Muscle of back (tissue), 11 donors: ENCODE measurements around the gene RIPK4. TPM values are rescaled to one million over a fixed set of nuclear protein-coding genes. Genes with fewer than 3 reads are reported as not detected.

ENCODE experiments used
- DNase-seq, 3 donors: peaks; one replicate each; pipeline versions ENCODE4 v3.0.0 to v3.0.0-alpha.2; 2013
- polyA plus RNA-seq, 10 donors: library from polyadenylated mRNA; unstranded; fragments of 120-200 nt; gene quantifications; one replicate each; pipeline ENCODE4 v1.2.1, GENCODE V29; 2013; ENCODE audit not compliant: insufficient read length in 10 of 10

The RIPK4 gene
- polyA plus RNA-seq, 10 donors: 0.15 to 3.1 (median 0.26) TPM

DNA sequence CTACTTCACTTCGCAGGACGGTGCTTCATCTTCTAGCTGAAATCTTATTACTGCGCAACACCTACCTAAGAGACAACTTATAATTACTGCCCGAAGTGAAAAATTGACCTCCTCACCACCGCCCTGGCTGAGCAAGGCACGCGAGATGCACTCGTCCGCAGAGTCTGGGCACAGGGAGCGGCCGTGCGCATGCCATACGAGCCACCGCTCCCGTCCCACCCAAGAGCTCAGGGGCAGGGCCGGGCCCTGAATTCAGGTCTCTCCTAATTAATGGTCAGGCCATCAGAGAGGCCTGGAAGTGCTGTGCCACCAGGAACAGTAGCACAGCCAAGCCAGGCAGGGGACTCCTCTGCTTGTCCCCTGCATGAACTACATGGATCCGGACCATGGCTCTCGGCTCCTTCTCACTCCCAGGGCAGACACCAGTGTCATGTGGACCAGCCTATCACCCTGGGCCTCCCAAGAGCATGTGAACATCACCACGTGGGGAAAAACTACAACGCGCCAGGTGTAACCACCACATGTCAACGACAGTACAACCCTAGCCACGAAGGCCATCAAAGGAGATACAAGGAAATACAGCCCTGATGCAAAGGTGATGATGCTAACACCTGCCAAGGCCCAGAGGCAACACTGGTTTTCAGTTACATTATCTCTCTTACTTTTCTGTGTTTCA lies 11.5 kb downstream of the RIPK4 start:
- no peak for DNase-seq

DNA sequence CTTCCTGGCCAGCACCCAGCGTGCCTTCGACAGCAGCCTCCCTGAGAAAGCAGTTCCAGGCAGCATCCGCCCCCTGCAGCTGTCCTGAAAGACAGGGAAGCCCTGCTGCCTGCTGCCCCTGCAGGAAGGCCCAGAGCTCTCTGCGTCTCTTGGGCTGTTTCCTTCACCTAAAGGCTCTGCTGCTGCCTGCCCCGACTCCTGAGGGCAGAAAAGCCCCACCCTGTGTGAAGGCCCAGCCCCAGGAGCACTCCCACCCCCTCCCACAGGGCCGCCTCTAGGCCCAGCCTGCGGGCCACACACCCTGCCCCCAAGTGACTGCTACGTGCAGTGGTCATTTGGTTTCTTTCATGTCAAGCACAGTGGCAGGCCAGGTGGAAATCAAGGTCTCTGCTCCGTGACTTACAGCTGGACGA lies 12.4 kb downstream of the RIPK4 start:
- DNase-seq: no peak

DNA sequence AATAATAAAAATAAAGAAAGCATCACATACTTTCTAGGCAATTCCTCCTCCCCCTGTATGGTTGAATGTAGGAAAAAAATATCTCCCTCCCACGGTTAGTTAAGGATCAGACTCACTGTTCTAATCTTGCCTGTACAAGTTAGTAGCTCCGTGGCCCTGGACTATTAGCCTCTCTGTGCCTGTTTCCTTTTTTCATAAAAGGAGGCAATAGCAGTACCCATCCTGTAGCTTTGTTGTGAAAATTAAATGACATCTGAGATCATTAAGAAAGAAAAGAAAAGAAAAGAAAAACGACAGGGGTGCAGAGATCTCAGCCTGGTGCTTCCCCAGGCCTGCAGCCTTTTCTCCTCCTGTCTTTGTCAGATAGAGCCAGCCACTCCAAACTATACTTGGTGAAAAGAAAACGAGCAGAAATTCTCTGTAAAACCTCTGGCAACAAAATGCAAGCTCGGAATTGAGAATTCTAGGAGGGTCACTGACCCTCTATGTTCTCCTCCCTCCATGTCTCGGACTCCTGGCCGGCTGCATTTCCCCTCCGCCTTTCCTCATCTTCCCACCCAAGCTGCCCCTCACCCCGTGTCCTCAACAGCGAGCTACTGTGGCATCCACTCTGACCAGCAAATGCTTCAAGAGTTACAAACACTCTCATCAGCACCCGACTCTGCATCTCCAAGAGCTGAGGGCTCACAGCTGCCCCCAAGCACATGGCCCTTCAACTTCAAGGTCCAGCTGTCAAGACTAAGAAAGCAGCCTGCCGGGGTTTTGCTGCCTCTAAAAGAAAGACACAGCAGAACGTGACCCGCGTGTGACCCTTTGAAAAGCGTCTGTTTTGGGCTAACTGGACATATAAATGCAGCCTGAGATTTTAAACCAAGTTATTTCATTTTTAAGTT lies 13.6 kb downstream of the RIPK4 start:
- no peak for DNase-seq

DNA sequence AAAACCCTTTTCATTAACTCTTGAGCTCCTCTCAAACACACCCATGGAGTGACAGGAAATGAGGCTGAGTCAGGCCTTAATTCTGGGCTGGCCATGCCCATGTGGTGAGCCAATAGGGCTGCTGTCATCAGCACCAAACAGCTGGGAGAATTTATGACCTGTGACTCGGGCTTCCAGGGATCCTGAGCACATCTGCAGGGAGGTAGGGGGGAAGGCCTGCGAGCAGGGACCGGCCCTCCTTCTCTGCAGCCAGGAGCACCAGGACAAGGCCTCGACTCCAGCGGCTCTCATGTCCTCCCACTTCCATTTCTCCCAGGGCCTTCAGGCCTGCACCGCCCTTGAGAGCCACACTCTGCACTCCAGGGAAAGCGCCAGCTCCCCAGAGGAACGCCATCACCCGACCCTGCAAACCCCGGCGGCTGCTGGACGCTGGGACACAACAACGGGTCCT lies 14.6 kb downstream of the RIPK4 start:
- peak in 2 of 3 donors; percentile 41 to 79 for DNase-seq

DNA sequence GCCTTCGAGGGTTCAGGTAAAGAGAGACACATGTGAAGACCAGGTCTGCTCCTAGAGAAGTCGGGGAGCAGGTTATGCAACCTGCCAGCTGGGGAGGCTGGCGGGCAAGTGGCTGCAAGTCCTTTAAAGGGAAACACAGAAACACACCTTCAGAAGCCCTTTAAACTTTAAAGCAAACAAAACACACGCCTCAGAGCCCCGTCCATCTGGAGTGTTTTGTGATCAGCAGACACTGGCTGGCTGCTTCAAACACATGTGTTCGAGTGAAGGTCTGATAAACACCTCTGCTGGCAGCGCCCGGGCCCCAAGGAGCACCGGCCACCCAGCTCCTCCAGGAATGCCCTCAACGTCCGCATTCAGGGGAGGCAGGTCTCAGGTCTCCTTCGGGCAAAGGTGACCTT lies 15.2 kb downstream of the RIPK4 start:
- no peak for DNase-seq

DNA sequence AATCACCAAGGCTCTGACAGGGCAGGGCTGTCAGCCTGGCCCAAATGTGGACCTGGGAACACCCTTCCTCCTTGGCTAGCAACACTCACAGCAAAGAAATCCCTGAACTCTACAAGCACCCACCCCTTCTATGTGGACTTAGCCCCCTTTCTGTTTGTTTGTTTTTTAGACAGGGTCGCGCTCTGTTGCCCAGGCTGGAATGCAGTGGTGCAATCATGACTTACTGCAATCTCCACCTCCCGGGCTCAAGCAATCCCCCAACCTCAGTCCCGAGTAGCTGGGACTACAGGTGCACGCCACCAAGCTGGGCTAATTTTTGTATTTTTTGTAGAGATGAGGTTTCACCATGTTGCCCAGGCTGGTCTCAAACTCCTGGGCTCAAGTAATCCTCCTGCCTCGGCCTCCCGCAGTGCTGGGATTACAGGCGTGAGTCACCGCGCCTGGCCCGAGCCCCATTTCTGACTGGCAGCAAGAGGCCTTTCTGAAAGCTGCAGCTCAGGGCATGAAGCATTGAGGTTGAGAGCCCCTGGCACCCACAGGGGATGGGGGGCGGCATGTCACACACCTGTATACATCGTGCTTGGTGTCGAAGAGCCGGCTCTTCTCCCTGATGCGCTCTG lies 16.2 kb downstream of the RIPK4 start:
- no peak for DNase-seq

DNA sequence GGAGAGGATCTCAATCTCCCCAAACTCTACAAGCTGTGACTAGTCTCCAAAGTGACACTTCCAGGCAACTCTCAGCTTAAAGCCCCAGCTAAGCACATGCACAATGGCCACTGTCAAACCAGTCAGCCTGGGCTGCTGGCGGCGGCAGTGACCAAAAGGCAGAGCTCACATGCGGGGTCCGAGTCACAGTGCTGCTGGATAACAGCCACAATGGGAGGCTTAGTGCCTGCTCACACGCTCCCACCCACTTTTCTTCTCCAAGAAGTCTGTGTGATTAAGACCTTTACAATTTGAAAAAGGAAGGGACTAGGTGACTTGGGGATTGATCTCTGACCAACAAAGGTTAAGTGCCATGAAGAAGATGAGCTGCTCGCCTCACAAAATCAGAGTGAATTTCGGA lies 16.8 kb downstream of the RIPK4 start:
- no peak for DNase-seq

DNA sequence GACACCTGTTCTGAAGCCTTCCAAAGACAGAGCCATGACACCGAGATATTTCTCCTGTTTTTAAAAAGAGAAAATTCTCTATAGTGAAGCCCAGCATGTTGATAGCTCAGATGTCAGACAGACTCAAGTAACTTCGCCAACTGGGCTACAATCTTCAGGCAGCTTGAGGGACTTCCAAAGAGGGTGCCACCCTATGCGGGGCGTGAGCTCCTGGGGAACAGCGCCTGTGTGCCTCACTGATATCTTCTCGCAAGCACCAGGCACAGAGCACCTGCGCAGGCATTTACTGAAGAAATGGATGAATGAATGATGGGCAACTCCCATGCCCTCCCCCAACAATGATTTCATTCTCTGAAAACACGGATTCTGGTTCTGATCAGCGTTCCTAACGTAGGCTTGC lies 17.6 kb downstream of the RIPK4 start:
- DNase-seq: no peak

DNA sequence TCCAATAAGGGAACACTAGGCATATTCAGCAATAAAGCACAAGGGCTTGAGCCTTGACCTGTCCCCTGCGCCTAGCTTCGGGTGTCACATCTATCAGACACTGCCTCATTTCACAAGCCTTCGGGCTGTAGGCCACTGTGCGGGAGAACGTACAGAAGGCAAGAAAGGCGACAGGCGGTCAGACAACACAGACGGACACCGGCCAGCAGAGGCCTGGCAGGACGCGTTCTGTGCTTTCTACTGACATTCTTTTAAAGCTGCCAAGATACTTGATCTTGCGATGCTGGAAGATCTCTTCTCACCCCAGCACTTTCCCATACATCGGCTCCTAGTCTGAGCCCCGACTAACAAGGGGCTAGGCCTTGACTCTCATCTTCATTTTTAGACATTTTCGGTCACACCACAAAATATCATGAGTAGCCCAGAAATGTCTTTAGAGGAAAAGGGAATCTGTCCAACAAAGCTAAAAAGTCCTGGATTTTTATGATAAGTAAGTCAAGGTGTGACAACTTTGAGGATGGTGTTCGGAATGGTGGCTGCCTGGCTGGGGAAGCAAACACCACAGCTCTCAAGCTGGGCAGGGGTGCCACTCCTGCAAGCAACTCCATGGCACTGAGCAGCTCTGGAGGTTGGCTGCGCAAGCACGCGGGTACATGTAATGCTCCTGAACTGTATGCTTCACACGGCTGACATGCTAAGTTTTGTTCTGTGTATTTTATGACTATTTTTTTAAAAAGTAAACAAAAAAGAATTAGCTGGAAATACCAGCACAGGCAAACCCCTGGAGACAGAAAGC lies 18.7 kb downstream of the RIPK4 start:
- DNase-seq: no peak

DNA sequence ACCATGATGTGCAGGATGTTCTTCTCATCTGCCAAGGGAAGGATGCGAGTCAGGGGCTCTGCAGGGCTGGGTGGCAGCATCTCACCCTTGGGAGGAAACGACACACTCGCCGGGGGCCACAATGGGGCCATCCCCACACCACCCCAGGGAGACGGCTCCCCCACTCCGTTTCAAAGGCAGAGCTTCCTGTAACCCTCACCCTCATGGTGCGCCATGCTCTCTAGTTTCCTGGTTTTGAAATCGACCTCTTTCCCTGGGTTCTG lies 20.2 kb downstream of the RIPK4 start:
- DNase-seq: no peak

DNA sequence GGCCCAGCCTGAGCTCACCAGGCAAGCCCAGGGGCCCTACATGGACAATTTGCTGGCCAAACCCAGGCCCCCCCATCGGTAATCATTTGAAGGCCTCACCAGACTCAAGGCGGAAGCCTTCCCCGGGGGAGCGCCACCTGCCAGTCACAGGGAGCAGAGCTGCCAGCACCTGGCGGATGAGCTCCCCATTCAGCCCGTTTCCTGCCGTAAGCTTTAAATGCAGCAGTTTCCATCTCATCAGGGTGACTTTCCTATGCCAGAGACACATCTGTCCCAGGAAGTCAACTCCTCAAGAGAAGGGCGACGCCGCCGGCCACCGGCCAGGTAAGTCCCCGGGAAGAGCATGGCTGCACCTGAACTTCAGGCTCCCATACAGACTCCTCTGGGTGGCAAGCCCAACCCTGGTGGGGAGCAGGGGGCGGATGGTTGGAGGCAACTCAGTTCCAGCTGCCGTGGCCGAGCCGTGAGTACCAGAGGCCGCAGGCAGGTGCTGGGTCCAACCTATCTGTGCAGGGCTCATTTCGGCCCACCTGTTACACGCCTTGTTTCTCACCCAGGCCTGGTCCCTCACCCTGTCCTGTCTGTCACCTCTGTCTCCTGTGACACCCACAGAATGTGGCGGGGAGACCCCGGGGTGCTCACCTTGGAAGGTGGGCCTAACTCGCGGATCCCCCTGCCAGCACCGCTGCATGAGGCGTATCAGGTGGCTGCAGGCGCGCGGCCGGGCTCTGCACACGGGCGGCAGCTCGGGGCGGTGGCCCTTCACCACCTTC lies 20.7 kb downstream of the RIPK4 start:
- DNase-seq: no peak

DNA sequence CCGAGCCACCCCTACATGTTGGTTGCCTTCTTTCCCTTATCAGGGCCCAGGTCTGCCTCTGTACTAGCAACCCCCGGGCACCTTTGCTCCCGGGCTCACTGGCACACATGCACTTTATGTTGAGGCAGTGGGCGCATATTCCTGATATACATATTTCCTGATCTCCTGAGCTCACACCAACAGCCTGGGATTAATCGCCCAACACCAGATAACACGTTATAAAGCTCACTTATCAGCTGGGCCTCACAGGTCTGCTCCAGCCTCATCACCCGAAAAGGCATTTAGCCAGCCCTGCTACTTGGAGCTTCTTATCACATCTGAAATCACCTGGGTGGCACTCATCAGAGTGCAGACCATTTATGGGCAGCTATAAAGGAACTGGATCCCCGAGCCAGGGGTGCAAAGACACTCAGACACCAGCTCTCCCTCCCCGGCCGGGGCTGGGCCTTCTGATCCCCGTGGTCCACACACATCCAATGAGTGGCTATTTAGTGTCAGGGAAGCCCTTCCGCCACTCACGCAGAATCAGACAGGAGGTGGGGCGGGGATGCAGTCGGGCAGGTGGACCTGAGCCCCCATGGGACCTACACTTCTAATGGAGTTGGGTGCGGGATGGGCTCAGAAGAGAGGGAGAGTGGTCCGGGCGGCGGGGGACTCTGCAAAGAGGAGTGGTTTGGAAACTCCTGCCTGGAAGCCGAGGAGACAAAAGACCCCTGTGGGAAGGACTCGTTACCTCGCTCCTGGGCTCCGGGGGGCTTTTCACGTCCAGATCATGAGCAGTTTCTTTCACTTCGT lies 21.6 kb downstream of the RIPK4 start:
- DNase-seq: no peak

DNA sequence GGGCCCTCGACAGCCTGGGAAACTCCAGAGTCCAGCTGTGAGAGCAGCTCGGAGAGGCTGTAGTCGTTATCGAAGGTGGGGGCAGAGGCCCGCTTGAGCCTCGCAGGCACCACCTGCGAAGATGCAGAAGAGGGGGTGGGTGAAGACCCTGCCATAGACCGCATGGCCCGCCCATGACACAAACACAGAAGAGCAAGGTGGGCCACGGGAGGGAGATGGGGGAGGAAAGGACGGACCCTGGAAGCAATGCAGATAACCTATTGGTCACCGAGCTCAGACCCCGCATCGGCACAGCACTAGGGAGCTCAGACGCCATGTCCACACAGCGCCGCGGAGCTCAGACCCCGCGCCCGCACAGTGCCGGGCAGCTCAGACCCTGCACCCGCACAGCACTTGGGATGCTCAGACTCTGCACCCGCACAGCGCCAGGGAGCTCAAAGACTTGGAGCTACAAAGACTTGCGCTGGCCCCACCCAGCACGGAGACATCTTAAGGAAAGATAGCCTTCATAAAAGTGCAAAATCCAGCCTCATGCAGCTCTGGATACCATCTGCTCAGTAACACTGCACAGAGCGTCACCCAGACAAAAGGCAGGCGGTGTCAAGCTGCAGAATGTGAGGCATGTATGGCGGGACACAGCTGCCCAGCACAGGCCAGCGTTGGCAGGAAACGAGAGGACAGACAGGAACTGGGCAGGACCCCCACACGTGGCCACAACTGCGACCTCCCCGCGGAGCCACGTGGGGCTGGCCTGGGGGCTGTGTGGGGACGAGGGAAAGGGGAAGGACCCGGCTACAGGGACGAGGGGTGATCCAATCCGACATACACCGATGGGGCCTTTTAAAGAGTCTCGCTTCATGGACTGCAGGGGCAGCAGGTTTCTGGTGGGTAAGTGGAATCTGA lies 22.6 kb downstream of the RIPK4 start:
- peak in 1 of 3 donors; percentile 45 for DNase-seq

DNA sequence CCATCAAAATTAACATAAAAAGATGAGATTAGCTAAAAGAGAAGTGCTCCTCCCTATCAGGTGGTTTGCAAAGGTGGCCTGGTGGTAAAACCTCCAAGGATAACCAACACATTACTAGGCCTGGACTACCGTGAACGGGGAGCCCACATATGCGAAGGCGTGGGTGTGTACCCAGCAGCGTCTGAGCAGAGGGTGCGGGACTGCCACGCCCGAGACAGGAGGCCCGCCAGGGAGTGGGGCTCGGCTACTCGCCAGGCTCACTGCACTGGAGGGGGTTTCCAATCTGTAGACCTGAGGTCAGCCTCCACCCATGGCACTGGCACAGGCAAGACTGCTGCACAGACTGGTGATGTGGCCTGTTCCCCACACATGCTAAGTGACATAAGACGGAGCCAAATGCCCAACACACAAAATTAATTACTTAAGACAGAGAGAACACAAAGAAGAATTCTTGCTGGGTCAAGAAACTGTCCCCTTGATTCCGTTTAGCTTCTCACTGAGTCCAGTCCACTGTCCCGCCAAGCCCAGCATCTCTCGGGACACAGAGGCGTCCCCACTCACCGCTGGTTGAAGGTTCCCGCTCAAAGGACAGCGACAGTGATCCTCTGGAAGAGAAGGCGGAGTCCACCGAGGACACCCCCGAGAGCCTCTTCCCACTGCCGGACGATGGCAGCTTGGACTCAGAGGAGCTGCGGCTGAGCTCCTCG lies 23.4 kb downstream of the RIPK4 start:
- no peak for DNase-seq

DNA sequence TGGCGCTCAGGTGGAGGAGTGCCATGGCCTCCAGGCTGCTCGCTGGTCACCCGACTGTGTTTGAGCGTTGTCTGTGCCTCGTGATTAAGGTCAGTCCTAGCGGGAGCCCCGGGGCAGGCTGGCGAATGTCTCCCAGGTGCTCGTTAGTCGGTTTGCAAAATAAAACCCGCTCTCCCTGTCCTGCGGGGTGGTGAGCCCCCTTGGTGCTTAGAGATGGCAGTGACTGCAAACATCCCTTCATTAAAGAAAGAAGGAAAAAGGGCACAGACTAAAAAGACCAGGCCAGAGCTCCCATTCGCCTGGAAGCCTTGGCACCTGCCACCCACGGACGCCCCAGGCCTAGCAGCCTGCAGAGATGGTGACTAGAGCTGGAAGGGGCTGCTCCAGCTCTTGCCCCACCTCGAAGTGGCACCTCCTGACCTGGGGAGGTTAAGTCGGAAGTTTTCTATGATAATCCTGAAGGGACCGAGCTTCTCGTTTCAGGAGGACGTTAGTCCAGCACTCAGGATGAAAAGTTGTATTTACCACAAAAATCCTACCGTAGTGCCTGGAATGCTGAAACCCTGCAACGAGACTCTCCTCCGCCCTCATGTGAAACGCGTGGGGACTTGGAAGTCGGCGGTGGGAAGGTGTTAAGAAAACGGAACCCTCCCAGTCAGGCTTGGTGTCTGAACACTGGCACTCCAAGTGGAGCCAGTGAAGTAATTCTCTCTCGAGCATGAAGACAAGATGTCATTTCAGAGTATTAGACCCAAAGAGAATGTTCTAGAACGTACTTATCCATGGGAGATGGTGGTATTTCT lies 24.6 kb downstream of the RIPK4 start:
- no peak for DNase-seq

DNA sequence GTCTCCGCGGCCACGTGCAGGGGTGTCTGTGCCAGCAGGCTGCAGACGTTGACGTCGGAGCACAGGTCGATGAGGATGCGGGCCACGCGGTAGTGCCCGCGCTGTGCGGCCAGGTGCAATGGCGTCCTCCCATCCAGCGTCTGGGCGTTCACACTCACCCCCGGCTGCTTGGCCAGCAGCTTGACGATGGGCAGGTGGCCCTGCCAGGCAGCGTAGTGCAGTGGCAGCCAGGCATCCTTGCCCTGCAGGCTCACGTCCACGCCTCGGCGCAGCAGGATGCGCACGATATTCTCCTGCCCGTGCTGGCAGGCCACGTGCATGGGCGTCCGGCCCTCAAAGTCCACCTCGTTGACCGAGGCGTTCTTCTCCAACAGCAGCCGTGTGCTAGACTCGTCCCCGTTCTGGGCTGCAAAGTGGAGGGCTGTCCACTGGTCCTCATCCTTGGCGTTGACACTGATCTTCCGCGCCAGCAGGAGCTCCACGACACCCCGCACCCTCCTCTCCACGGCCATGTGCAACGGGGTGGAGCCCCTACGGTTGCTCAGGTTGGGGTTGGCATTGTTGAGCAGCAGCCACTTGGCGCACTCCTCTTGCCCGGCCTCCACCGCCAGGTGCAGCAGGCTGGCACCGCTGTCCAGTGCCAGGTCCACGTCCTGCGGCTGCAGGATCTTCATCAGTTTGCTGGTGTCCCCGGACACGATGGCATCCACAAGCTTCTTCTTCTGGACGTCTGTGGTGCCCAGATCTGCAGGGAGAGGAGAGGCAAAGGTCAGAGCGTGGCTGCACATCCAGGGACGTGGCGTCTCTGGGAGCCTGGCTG lies 25.4 kb downstream of the RIPK4 start:
- no peak for DNase-seq
